Measurements from ENCODE around the gene ZNF519. TPM values are rescaled to one million over a fixed set of nuclear protein-coding genes. Genes with fewer than 3 reads are reported as not detected.
"Not testable (repeated sequence)": the region's sequence is repeated elsewhere in the genome, so short reads cannot be mapped to it uniquely, and the experiment has no call there.

The ZNF519 gene
- 6.6 TPM for total RNA-seq
- 1.0 TPM for polyA plus RNA-seq (ENCODE audit: insufficient read depth, low read depth, low replicate concordance)
- long read RNA-seq, donor 1, full-length matches to known transcripts: 5 of 5 reads
- long read RNA-seq, donor 1, partial matches to known transcripts: 0 of 5 reads
- long read RNA-seq, donor 1, other reads (novel, unspliced or antisense): 0 of 5 reads
- long read RNA-seq, donor 2, full-length matches to known transcripts: 4 of 4 reads
- long read RNA-seq, donor 2, partial matches to known transcripts: 0 of 4 reads
- long read RNA-seq, donor 2, other reads (novel, unspliced or antisense): 0 of 4 reads
- long read RNA-seq, donor 3, full-length matches to known transcripts: 6 of 6 reads
- long read RNA-seq, donor 3, partial matches to known transcripts: 0 of 6 reads
- long read RNA-seq, donor 3, other reads (novel, unspliced or antisense): 0 of 6 reads
- long read RNA-seq, donor 4, full-length matches to known transcripts: 4 of 4 reads
- long read RNA-seq, donor 4, partial matches to known transcripts: 0 of 4 reads
- long read RNA-seq, donor 4, other reads (novel, unspliced or antisense): 0 of 4 reads
- long read RNA-seq, donor 5, full-length matches to known transcripts: 1 of 1 reads
- long read RNA-seq, donor 5, partial matches to known transcripts: 0 of 1 reads
- long read RNA-seq, donor 5, other reads (novel, unspliced or antisense): 0 of 1 reads
- long read RNA-seq, donor 6, full-length matches to known transcripts: 1 of 1 reads
- long read RNA-seq, donor 6, partial matches to known transcripts: 0 of 1 reads
- long read RNA-seq, donor 6, other reads (novel, unspliced or antisense): 0 of 1 reads
- long read RNA-seq, donor 7, full-length matches to known transcripts: 1 of 2 reads
- long read RNA-seq, donor 7, partial matches to known transcripts: 0 of 2 reads
- long read RNA-seq, donor 7, other reads (novel, unspliced or antisense): 1 of 2 reads
- long read RNA-seq, donor 8, full-length matches to known transcripts: 6 of 18 reads
- long read RNA-seq, donor 8, partial matches to known transcripts: 12 of 18 reads
- long read RNA-seq, donor 8, other reads (novel, unspliced or antisense): 0 of 18 reads
- long read RNA-seq, donor 9, full-length matches to known transcripts: 3 of 3 reads
- long read RNA-seq, donor 9, partial matches to known transcripts: 0 of 3 reads
- long read RNA-seq, donor 9, other reads (novel, unspliced or antisense): 0 of 3 reads
- long read RNA-seq, donor 10, full-length matches to known transcripts: 3 of 3 reads
- long read RNA-seq, donor 10, partial matches to known transcripts: 0 of 3 reads
- long read RNA-seq, donor 10, other reads (novel, unspliced or antisense): 0 of 3 reads

DNA sequence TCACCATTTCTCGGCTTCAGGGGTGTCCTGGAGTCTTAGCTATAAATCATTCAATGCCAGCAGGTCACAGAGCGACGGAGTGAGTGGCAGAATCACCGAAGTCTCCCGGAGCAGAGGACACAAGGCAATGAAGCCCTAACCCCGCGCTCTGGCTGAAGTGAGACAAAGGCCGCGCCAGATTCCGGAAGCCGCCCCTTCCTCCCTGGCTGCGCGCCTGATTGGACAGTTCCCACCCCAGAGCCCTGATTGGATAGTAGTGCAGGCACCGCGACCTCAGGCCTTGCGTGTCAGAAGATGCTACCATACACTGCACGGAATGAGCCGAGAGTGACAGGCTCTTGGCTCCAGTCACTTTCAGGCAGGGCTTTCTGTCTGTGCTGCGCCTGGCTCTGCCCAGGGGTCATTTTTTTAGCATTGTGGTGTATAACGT, at the start of gene ZNF519:
Gene ZNF519, minus strand, starts transcription at position 165 of the 430 bp plus-strand sequence. Its CDS starts 158 bp downstream, at position 7.
- H3K9me3 ChIP-seq (ENCODE audit: control insufficient read depth in 2 of 3, insufficient read depth in 1 of 3, low read length in 3 of 3); H3K36me3 ChIP-seq (ENCODE audit: control insufficient read depth in 2 of 3, insufficient read depth in 3 of 3, low read length in 3 of 3); H3K27ac ChIP-seq (ENCODE audit: low read depth in 2 of 2, low read length in 2 of 2); H3K27me3 ChIP-seq (ENCODE audit: control insufficient read depth, insufficient read depth, low read length); intact Hi-C loops (cut with DNase I); H3K4me1 ChIP-seq (ENCODE audit: control insufficient read depth in 2 of 3, insufficient read depth in 2 of 3, low read depth in 1 of 3, low read length in 3 of 3): not testable (repeated sequence)
- DNase-seq: peak; percentile 95 to 97 (median 96)
- H3K9ac ChIP-seq (ENCODE audit: low read length in 3 of 3): peak within 1 kb of the TSS in 1 of 3 donors; percentile 69
- H3K4me3 ChIP-seq (ENCODE audit: low read length in 3 of 3): peak within 1 kb of the TSS; percentile 63 to 78 (median 73)
- peak; percentile 93 for FAIRE-seq

DNA sequence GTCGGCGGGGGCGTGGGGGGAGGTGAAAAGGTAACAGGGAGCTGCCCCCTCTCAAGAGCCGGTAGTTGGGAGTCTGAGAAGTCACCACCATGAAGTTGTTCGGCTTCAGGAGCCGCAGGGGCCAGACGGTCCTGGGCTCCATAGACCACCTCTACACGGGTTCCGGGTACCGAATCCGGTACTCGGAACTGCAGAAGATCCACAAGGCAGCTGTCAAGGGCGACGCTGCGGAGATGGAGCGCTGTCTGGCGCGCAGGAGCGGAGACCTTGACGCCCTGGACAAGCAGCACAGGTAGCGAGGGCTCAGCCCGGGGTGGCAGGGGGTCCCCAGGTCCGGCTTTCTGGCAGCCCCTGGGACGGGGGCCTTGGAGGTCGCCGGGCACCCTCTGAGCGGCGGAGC, 47.1 kb upstream of the ZNF519 start:
- Histone ChIP-seq H3K9ac (ENCODE audit: low read length in 3 of 3) (no peak overlapping the region), H3K4me3 (ENCODE audit: low read length in 3 of 3) (peak overlapping the region in 1 of 3 donors; percentile 51), H3K27me3 (ENCODE audit: control insufficient read depth, insufficient read depth, low read length) (no peaks in the 10 kb centered on the region), H3K9me3 (ENCODE audit: control insufficient read depth in 2 of 3, insufficient read depth in 1 of 3, low read length in 3 of 3) (no peaks in the 10 kb centered on the region), H3K4me1 (ENCODE audit: control insufficient read depth in 2 of 3, insufficient read depth in 2 of 3, low read depth in 1 of 3, low read length in 3 of 3) (no peaks in the 10 kb centered on the region), H3K36me3 (ENCODE audit: control insufficient read depth in 2 of 3, insufficient read depth in 3 of 3, low read length in 3 of 3) (no peaks in the 10 kb centered on the region), H3K27ac (ENCODE audit: low read depth in 2 of 2, low read length in 2 of 2) (no peak overlapping the region)
- DNase-seq: peak in 1 of 5 donors; percentile 14
- intact Hi-C loops (cut with DNase I): no loop called here
- TF ChIP-seq, protein P1, sequence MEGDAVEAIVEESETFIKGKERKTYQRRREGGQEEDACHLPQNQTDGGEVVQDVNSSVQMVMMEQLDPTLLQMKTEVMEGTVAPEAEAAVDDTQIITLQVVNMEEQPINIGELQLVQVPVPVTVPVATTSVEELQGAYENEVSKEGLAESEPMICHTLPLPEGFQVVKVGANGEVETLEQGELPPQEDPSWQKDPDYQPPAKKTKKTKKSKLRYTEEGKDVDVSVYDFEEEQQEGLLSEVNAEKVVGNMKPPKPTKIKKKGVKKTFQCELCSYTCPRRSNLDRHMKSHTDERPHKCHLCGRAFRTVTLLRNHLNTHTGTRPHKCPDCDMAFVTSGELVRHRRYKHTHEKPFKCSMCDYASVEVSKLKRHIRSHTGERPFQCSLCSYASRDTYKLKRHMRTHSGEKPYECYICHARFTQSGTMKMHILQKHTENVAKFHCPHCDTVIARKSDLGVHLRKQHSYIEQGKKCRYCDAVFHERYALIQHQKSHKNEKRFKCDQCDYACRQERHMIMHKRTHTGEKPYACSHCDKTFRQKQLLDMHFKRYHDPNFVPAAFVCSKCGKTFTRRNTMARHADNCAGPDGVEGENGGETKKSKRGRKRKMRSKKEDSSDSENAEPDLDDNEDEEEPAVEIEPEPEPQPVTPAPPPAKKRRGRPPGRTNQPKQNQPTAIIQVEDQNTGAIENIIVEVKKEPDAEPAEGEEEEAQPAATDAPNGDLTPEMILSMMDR (IDR thresholded peaks at IDR 0.05; ENCODE audit: borderline replicate concordance, extremely low read depth, insufficient read depth): no peak
- FAIRE-seq: no peak

DNA sequence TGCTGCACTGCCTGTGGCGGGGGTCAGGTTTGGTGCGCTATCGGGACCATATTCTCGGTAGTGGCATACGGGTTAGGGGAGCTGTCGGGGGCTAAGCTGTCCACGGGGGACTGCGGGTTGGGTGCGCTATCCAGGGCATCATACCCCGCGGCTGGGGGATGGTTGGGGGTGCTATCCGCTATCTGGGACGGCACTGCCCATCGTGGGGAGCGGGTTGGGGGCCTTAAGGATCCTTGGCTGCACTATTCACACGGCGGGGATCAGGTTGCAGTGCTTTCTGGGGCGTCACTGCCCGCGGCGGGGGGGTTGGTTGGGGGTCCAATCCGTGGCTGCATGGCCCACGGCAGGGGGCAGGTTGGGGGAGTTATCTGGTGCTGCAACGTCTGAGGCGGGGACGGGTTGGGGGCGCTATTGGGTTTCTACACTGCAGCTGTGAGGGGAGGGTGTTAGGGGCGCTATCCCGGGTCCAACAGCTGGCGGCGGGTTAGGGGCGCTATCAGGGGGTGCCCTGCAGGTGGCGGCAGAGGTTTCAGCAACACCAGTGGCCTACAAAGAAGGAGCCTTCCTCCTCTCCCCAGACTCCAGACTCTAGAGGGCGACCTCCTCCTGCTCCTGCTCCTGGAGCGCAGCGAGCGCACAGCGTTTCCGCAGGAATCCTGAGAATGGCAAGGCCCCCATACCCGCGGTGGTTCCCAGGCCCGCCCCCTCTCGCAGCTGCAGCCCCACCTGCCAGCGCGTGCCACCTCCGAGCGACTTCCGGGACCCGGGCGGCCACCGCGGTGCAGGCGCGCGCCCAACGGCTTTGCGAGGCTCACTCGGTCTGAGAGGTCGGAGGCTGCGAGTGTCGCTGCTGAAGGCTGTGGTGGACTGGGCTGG, 46.3 kb upstream of the ZNF519 start:
- TF ChIP-seq, protein P1 (IDR thresholded peaks at IDR 0.05; ENCODE audit: borderline replicate concordance, extremely low read depth, insufficient read depth): peak; percentile 30
- H3K9ac ChIP-seq (ENCODE audit: low read length in 3 of 3); FAIRE-seq; H3K36me3 ChIP-seq (ENCODE audit: control insufficient read depth in 2 of 3, insufficient read depth in 3 of 3, low read length in 3 of 3); H3K27ac ChIP-seq (ENCODE audit: low read depth in 2 of 2, low read length in 2 of 2); H3K27me3 ChIP-seq (ENCODE audit: control insufficient read depth, insufficient read depth, low read length); H3K9me3 ChIP-seq (ENCODE audit: control insufficient read depth in 2 of 3, insufficient read depth in 1 of 3, low read length in 3 of 3); intact Hi-C loops (cut with DNase I); H3K4me1 ChIP-seq (ENCODE audit: control insufficient read depth in 2 of 3, insufficient read depth in 2 of 3, low read depth in 1 of 3, low read length in 3 of 3): not testable (repeated sequence)
- H3K4me3 ChIP-seq (ENCODE audit: low read length in 3 of 3): peak overlapping the region in 1 of 3 donors; percentile 51
- DNase-seq: peak; percentile 85 to 93 (median 90)

DNA sequence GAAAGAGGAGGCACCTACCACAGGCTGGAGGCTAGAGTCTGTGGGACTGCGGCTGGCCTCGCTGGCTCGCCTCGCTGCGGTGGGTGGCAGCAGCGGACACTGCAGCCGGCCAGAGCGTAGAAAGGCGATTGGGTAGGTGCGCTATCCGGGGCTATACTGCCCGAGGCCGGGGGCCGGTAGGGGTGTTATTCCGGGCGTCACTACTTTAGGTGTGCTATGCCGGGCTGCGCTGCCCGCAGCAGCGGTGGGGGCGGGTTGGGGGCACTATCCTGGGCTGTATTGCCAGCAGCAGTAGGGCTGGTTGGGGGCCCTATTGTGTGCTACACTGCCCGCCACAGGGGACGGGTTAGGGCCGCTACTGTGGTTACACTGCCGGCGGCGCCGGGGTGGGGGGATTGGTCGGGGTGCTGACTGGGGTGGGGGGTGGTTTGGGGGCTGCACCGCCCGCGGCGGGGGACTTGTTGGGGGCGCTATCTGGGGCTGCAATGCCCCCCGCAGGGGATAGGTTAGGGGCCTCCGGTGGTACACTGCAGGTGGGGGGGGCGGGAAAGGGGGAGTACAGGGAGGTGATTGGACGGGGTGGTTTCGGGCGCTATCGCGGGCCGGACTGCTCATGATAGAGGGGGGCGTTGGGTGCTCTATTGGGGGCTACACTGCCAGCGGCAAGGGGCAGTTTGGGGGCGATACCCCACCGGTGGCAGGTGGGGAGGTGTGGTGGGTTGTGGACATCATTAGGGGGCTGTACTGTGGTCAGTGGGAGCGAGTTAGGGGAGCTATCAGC, 45.5 kb upstream of the ZNF519 start:
- H3K9me3 ChIP-seq (ENCODE audit: control insufficient read depth in 2 of 3, insufficient read depth in 1 of 3, low read length in 3 of 3); H3K9ac ChIP-seq (ENCODE audit: low read length in 3 of 3); FAIRE-seq; H3K4me3 ChIP-seq (ENCODE audit: low read length in 3 of 3); H3K4me1 ChIP-seq (ENCODE audit: control insufficient read depth in 2 of 3, insufficient read depth in 2 of 3, low read depth in 1 of 3, low read length in 3 of 3); intact Hi-C loops (cut with DNase I); H3K27me3 ChIP-seq (ENCODE audit: control insufficient read depth, insufficient read depth, low read length); H3K36me3 ChIP-seq (ENCODE audit: control insufficient read depth in 2 of 3, insufficient read depth in 3 of 3, low read length in 3 of 3); H3K27ac ChIP-seq (ENCODE audit: low read depth in 2 of 2, low read length in 2 of 2): not testable (repeated sequence)
- DNase-seq: peak in 2 of 5 donors; percentile 44 to 66

DNA sequence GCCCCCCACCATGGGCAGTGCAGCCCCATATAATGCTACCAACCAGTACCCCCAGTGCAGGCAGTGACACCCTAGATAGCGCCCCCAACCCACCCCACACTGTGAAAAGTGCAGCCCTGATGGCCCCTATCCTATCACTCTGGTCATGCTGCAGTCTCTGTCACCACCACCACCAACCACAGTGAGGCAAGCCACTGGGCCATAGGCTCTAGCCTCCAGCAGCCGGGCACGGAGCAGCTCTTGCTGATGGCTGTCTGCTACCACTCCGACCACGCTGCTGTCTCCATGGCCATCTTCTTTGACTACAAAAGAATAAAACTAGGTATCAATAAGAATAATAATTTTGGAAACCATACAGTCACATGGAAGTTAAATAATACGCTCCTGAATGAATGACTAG, 43.2 kb upstream of the ZNF519 start:
- intact Hi-C loops (cut with DNase I): not testable (repeated sequence)

More for the DNA sequence above, 43.2 kb upstream of the ZNF519 start:
- not testable (repeated sequence) for H3K27ac ChIP-seq (ENCODE audit: low read depth in 2 of 2, low read length in 2 of 2); H3K27me3 ChIP-seq (ENCODE audit: control insufficient read depth, insufficient read depth, low read length); FAIRE-seq; H3K4me3 ChIP-seq (ENCODE audit: low read length in 3 of 3); H3K9me3 ChIP-seq (ENCODE audit: control insufficient read depth in 2 of 3, insufficient read depth in 1 of 3, low read length in 3 of 3); H3K36me3 ChIP-seq (ENCODE audit: control insufficient read depth in 2 of 3, insufficient read depth in 3 of 3, low read length in 3 of 3); H3K9ac ChIP-seq (ENCODE audit: low read length in 3 of 3); H3K4me1 ChIP-seq (ENCODE audit: control insufficient read depth in 2 of 3, insufficient read depth in 2 of 3, low read depth in 1 of 3, low read length in 3 of 3)
- DNase-seq: peak in 1 of 5 donors; percentile 41

Data from kidney (tissue), 22 donors.